OCI-LY1 (cell line): ENCODE measurements around the gene CETN1.

Source experiments
- H2AFZ ChIP-seq: fragments of 200-600 bp; sonication (generic), shearing (Covaris generic); 2 replicates; pipeline ENCODE4 v1.6.0; 2014; ENCODE audit warnings: antibody characterized with exemption, mild to moderate bottlenecking, low read length
- H3F3A ChIP-seq: fragments of 200-600 bp; sonication (generic), shearing (Covaris generic); 2 replicates; pipeline ENCODE4 v1.6.0; 2014; ENCODE audit warnings: mild to moderate bottlenecking, antibody characterized with exemption, low read length, moderate library complexity; ENCODE audit not compliant: insufficient read depth
- H3K27ac ChIP-seq: fragments of 200-600 bp; sonication (generic); 2 replicates; pipeline ENCODE4 v1.5.1; 2014; ENCODE audit warnings: low read length, mixed run types, mild to moderate bottlenecking, low read depth; ENCODE audit not compliant: poor library complexity, severe bottlenecking
- H3K27me3 ChIP-seq: fragments of 200-600 bp; sonication (generic); 2 replicates; pipeline ENCODE4 v1.6.0; 2014; ENCODE audit warnings: antibody characterized with exemption, mild to moderate bottlenecking, low read length, moderate library complexity; ENCODE audit not compliant: insufficient read depth
- H3K36me3 ChIP-seq: fragments of 200-600 bp; sonication (generic); 2 replicates; pipeline ENCODE4 v1.6.1; 2014; ENCODE audit warnings: mild to moderate bottlenecking, antibody characterized with exemption, low read length, moderate library complexity, mixed read lengths; ENCODE audit not compliant: insufficient read depth
- H3K4me1 ChIP-seq: fragments of 200-600 bp; sonication (generic); 2 replicates; pipeline ENCODE4 v1.5.1; 2014; ENCODE audit warnings: mild to moderate bottlenecking, low read length, moderate library complexity; ENCODE audit not compliant: insufficient read depth, severe bottlenecking
- H3K4me2 ChIP-seq: fragments of 200-600 bp; sonication (generic), shearing (Covaris generic); 2 replicates; pipeline ENCODE4 v1.6.1; 2014; ENCODE audit warnings: low read length
- H3K4me3 ChIP-seq: fragments of 200-600 bp; sonication (generic); 2 replicates; pipeline ENCODE4 v1.5.1; 2014; ENCODE audit warnings: low read length, low read depth, mild to moderate bottlenecking, mixed read lengths; ENCODE audit not compliant: poor library complexity, severe bottlenecking
- H3K79me2 ChIP-seq: fragments of 200-600 bp; shearing (Covaris generic); 2 replicates; pipeline ENCODE4 v1.6.1; 2016; ENCODE audit warnings: mixed run types, low read length, mixed read lengths; ENCODE audit not compliant: insufficient read depth
- H3K9ac ChIP-seq: fragments of 200-600 bp; sonication (generic), shearing (Covaris generic); 2 replicates; pipeline ENCODE4 v1.6.1; 2014; ENCODE audit warnings: mild to moderate bottlenecking, low read length, mixed read lengths
- H3K9me2 ChIP-seq: fragments of 200-600 bp; sonication (generic), shearing (Covaris generic); 2 replicates; pipeline ENCODE4 v1.6.1; 2014; ENCODE audit warnings: low read depth, mild to moderate bottlenecking, low read length, mixed read lengths
- H3K9me3 ChIP-seq: fragments of 200-600 bp; shearing (Covaris generic); 2 replicates; pipeline ENCODE4 v1.6.1; 2014; ENCODE audit warnings: low read length, mixed read lengths
- H4K20me1 ChIP-seq: fragments of 200-600 bp; sonication (generic), shearing (Covaris generic); 2 replicates; pipeline ENCODE4 v1.6.0; 2016; ENCODE audit warnings: mild to moderate bottlenecking, low read length; ENCODE audit not compliant: insufficient read depth
- EZH2 ChIP-seq: fragments of 200-600 bp; sonication (generic), shearing (Covaris generic); IDR thresholded peaks from 2 replicates; pipeline ENCODE4 v1.8.0; 2017; ENCODE audit warnings: borderline replicate concordance, mixed run types, mild to moderate bottlenecking, antibody characterized with exemption, low read length, moderate library complexity, mixed read lengths
- TF ChIP-seq, protein P1 (sequence below): fragments of 200-600 bp; sonication (generic), shearing (Covaris generic); IDR thresholded peaks from 2 replicates; pipeline ENCODE4 v1.5.1; 2017; ENCODE audit warnings: mild to moderate bottlenecking, antibody characterized with exemption, low read length, moderate library complexity, mixed read lengths

Gene CETN1

DNA sequence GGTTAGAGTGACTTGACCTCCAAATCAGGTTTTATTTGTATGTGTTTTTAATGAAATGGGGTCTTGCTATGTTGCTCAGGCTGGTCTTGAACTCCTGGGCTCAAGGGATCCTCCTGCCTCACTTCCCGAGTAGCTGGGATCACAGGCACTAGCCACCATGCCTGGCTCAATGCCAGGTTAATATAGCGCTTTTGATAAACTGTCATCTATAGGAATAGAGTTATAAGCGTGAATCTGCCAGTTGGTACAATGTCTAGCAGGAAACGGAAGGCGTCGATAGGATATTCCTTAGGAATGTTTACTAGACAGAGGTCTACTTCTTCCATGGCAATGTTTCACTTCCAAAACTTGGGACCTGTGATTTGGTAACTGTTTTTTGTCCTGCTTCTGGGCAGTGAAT is 42.1 kb downstream of the CETN1 start:
- no peaks in the 10 kb centered on the region for H3F3A ChIP-seq
- H3K4me1 ChIP-seq: no peaks in the 10 kb centered on the region
- no peaks in the 10 kb centered on the region for H3K36me3 ChIP-seq
- no peak overlapping the region for H3K4me3 ChIP-seq
- no peak overlapping the region for H3K4me2 ChIP-seq
- no peak overlapping the region for H3K9ac ChIP-seq
- no peak overlapping the region for H3K27ac ChIP-seq
- H4K20me1 ChIP-seq: no peaks in the 10 kb centered on the region
- H3K27me3 ChIP-seq: no peaks in the 10 kb centered on the region
- no peak for TF ChIP-seq EZH2
- TF ChIP-seq, protein P1, sequence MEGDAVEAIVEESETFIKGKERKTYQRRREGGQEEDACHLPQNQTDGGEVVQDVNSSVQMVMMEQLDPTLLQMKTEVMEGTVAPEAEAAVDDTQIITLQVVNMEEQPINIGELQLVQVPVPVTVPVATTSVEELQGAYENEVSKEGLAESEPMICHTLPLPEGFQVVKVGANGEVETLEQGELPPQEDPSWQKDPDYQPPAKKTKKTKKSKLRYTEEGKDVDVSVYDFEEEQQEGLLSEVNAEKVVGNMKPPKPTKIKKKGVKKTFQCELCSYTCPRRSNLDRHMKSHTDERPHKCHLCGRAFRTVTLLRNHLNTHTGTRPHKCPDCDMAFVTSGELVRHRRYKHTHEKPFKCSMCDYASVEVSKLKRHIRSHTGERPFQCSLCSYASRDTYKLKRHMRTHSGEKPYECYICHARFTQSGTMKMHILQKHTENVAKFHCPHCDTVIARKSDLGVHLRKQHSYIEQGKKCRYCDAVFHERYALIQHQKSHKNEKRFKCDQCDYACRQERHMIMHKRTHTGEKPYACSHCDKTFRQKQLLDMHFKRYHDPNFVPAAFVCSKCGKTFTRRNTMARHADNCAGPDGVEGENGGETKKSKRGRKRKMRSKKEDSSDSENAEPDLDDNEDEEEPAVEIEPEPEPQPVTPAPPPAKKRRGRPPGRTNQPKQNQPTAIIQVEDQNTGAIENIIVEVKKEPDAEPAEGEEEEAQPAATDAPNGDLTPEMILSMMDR: no peak
- H3K9me3 ChIP-seq: no peaks in the 10 kb centered on the region
- H3K79me2 ChIP-seq: no peaks in the 10 kb centered on the region
- H3K9me2 ChIP-seq: no peaks in the 10 kb centered on the region
- no peak overlapping the region for H2AFZ ChIP-seq

DNA sequence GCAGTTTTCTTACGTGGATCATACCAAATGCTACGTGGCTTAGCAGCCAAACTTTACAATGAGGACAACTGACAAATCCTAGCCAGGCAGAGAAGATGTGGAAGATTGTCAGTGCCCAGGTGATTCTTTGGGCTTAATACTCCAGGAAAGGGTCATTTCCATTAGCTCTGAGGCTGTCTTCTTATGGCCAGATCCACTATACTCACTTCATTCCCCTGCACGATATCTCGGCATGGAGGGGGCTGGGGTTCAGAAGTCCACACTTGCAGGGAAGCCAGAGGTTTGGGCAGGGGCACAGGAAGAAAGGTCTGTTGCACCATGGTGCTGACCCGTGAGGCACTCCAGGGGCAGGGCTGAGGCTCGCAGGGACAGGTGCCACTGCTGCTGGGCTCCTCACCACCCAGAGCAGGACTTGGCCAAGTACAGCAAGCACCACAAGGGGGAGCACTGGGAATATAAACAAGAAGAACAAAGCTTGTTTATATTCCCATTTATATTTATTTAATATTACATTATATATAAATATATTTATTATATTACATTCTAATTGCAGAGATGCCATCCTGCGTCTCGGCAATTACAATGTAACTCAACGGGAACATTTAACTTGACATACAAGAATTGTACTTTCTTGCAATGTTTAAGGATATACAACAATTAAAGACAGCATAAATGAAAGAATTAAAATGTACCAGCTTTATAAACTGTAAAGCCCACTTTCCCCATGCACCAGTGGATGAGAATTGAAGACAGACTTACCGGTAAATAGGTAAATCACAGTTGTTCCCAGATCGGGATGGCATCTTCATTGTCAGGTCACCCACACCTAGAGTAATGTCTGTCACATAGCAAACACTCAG is 43.8 kb downstream of the CETN1 start:
- Histone ChIP-seq H3K9me3 (no peaks in the 10 kb centered on the region), H3K4me1 (no peaks in the 10 kb centered on the region), H3K9me2 (no peaks in the 10 kb centered on the region), H4K20me1 (no peaks in the 10 kb centered on the region), H3K27me3 (no peaks in the 10 kb centered on the region), H3K9ac (no peak overlapping the region), H3K27ac (no peak overlapping the region), H3F3A (no peaks in the 10 kb centered on the region), H3K4me3 (no peak overlapping the region), H3K79me2 (no peaks in the 10 kb centered on the region), H2AFZ (no peak overlapping the region), H3K4me2 (no peak overlapping the region), H3K36me3 (no peaks in the 10 kb centered on the region)
- no peak for TF ChIP-seq EZH2
- TF ChIP-seq, protein P1: peak; percentile 26; the same call in 1 of the 2 replicates

DNA sequence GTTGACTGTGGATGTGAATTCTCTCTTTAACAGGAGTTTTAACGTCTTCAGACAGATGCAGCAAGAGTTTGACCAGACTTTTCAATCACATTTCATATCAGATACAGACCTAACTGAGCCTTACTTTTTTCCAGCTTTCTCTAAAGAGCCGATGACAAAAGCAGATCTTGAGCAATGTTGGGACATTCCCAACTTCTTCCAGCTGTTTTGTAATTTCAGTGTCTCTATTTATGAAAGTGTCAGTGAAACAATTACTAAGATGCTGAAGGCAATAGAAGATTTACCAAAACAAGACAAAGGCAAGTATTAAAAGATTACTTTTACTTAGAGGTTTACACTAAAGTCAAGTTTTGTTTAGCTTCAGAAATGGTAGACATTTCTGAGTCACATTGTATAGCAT is 47.1 kb downstream of the CETN1 start:
- Histone ChIP-seq H3K27me3 (no peaks in the 10 kb centered on the region), H3K4me3 (no peak overlapping the region), H3K4me1 (no peaks in the 10 kb centered on the region), H3K4me2 (no peak overlapping the region), H3K9ac (no peak overlapping the region), H3K9me2 (no peaks in the 10 kb centered on the region), H4K20me1 (no peaks in the 10 kb centered on the region), H3K79me2 (no peaks in the 10 kb centered on the region), H3K27ac (no peak overlapping the region), H3K36me3 (no peaks in the 10 kb centered on the region), H2AFZ (no peak overlapping the region), H3K9me3 (no peaks in the 10 kb centered on the region), H3F3A (no peaks in the 10 kb centered on the region)
- TF ChIP-seq, protein P1: no peak
- no peak for TF ChIP-seq EZH2
